ENCODE measurements around the gene RBM14.

DNA sequence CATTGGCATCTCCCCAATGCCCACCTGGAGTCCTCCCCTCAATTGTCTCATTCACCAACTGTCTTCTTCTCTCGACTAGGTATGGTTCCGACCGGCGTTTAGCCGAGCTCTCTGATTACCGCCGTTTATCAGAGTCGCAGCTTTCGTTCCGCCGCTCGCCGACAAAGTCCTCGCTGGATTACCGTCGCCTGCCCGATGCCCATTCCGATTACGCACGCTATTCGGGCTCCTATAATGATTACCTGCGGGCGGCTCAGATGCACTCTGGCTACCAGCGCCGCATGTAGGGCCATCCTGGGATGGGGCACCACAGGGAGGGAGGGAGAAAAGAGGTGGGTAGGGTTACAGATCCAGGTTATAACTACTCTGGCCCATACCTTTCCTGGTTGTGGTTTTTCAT, 10.0 kb downstream of the RBM14 start:
- TF ChIP-seq CTCF (IDR thresholded peaks at IDR 0.05; ENCODE audit: low read depth, low read length) (no peak), POLR2A (IDR thresholded peaks at IDR 0.05; ENCODE audit: extremely low read depth, insufficient read length) (no peak), MYC (IDR thresholded peaks at IDR 0.05; ENCODE audit: low read depth, low read length) (no peak), MAX (IDR thresholded peaks at IDR 0.05; ENCODE audit: low read depth, low read length) (no peak)

All from NB4 (cell line).